ENCODE results near the gene CCNB1IP1.

- TF ChIP-seq TAF1 (IDR thresholded peaks at IDR 0.05; ENCODE audit: low read depth, low read length) (no peak), EZH2 (IDR thresholded peaks at IDR 0.05; ENCODE audit: low read depth, low read length, severe bottlenecking) (no peak), POLR2A (IDR thresholded peaks at IDR 0.05; ENCODE audit: control extremely low read depth in 1 of 2, low read depth in 2 of 2, low read length in 2 of 2) (no peak), POLR2AphosphoS5 (IDR thresholded peaks at IDR 0.05; ENCODE audit: low read depth, low read length) (no peak), ASH2L (IDR thresholded peaks at IDR 0.05; ENCODE audit: low read length) (no peak), CTCF (IDR thresholded peaks at IDR 0.05; ENCODE audit: control extremely low read depth in 1 of 3, insufficient read depth in 1 of 3, low read depth in 1 of 3, low read length in 3 of 3) (no peak), JUND (IDR thresholded peaks at IDR 0.05; ENCODE audit: low read length) (no peak), MAX (IDR thresholded peaks at IDR 0.05) (no peak), SRF (IDR thresholded peaks at IDR 0.05; ENCODE audit: low read depth, low read length) (no peak), RAD21 (IDR thresholded peaks at IDR 0.05 in 1 of 2, conservative IDR thresholded peaks at IDR 0.05 in 1 of 2; ENCODE audit: low read depth in 2 of 2, low read length in 2 of 2) (no peak), SP1 (IDR thresholded peaks at IDR 0.05; ENCODE audit: low read depth, low read length) (no peak), ZNF274 (IDR thresholded peaks at IDR 0.05; ENCODE audit: borderline replicate concordance, extremely low read depth, low read length) (no peak), POU5F1 (IDR thresholded peaks at IDR 0.05; ENCODE audit: low read depth, low read length) (no peak), USF2 (IDR thresholded peaks at IDR 0.05; ENCODE audit: low read length) (no peak)
Observed at GRCh38 chr14:20334017-20334416, 938 bp upstream of the CCNB1IP1 start.
